ENCODE measurements around the gene LGMN. TPM values are rescaled to one million over a fixed set of nuclear protein-coding genes. Genes with fewer than 3 reads are reported as not detected.

LGMN gene
- total and polyA plus RNA-seq, 2 experiments from 2014 or later, result 60.0 to 83.5 TPM

- TF ChIP-seq ZNF462 (CRISPR knock-in tag; IDR thresholded peaks at IDR 0.05), result no peak
- TF ChIP-seq ZNF331 (CRISPR knock-in tag; IDR thresholded peaks at IDR 0.05; ENCODE audit: low read depth), result no peak
- TF ChIP-seq, protein P1, sequence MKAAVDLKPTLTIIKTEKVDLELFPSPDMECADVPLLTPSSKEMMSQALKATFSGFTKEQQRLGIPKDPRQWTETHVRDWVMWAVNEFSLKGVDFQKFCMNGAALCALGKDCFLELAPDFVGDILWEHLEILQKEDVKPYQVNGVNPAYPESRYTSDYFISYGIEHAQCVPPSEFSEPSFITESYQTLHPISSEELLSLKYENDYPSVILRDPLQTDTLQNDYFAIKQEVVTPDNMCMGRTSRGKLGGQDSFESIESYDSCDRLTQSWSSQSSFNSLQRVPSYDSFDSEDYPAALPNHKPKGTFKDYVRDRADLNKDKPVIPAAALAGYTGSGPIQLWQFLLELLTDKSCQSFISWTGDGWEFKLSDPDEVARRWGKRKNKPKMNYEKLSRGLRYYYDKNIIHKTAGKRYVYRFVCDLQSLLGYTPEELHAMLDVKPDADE (IDR thresholded peaks at IDR 0.05), result no peak
- no peak for TF ChIP-seq CREB1 (CRISPR knock-in tag; IDR thresholded peaks at IDR 0.05; ENCODE audit: low read depth)
- TF ChIP-seq STAT1 (IDR thresholded peaks at IDR 0.05; ENCODE audit: unreplicated experiment), result no peak
- no peak for TF ChIP-seq EZH2phosphoT487 (IDR thresholded peaks at IDR 0.05; ENCODE audit: unreplicated experiment)
- no peak for TF ChIP-seq EZH2 (IDR thresholded peaks at IDR 0.05; ENCODE audit: low read depth, unreplicated experiment)
- TF ChIP-seq POLR2AphosphoS5 (IDR thresholded peaks at IDR 0.05; ENCODE audit: low read depth), result no peak
- no peak for TF ChIP-seq ZNF114 (CRISPR knock-in tag; IDR thresholded peaks at IDR 0.05)
- TF ChIP-seq, protein P2, sequence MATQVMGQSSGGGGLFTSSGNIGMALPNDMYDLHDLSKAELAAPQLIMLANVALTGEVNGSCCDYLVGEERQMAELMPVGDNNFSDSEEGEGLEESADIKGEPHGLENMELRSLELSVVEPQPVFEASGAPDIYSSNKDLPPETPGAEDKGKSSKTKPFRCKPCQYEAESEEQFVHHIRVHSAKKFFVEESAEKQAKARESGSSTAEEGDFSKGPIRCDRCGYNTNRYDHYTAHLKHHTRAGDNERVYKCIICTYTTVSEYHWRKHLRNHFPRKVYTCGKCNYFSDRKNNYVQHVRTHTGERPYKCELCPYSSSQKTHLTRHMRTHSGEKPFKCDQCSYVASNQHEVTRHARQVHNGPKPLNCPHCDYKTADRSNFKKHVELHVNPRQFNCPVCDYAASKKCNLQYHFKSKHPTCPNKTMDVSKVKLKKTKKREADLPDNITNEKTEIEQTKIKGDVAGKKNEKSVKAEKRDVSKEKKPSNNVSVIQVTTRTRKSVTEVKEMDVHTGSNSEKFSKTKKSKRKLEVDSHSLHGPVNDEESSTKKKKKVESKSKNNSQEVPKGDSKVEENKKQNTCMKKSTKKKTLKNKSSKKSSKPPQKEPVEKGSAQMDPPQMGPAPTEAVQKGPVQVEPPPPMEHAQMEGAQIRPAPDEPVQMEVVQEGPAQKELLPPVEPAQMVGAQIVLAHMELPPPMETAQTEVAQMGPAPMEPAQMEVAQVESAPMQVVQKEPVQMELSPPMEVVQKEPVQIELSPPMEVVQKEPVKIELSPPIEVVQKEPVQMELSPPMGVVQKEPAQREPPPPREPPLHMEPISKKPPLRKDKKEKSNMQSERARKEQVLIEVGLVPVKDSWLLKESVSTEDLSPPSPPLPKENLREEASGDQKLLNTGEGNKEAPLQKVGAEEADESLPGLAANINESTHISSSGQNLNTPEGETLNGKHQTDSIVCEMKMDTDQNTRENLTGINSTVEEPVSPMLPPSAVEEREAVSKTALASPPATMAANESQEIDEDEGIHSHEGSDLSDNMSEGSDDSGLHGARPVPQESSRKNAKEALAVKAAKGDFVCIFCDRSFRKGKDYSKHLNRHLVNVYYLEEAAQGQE (IDR thresholded peaks at IDR 0.05; ENCODE audit: unreplicated experiment), result no peak
Observed at GRCh38 chr14:92675976-92676375, 72.5 kb downstream of the LGMN start (continued).

Data from GM23338 (cell line).